ENCODE data around the gene ARID1B.

- no peak for TF ChIP-seq CTCF (IDR thresholded peaks at IDR 0.05)
- no peak for TF ChIP-seq POLR2A (IDR thresholded peaks at IDR 0.05)
Measured at GRCh38 chr6:156807795-156808194, 30.6 kb downstream of the ARID1B start.

Data from adrenal gland (tissue), 5 donors.